Right hindlimb (tissue), 1 donor: ENCODE results near the gene GDF9.

Source experiments
- DNase-seq: peaks from one replicate; pipeline ENCODE4 v3.0.0-alpha.2; 2018

GDF9 gene

DNA sequence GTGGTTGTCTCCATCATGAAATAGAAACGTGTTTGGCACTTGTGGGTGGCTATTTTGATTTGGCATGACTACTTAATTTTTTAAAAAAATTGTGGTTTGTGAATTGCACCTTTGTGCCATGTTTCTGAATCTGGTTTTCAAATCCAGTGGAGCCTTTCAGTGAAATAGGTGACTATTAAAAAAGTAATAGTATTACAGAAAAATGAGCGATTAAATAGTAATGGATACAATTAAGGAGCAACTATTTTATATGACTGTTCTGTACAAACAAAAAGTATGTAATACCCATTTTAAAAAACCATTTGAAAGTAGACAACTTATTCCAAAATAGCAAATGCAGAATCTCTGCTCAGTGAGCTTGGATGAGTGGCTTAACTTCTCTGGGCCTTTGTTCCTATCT, 50.2 kb downstream of the GDF9 start:
- DNase-seq, result no peak

DNA sequence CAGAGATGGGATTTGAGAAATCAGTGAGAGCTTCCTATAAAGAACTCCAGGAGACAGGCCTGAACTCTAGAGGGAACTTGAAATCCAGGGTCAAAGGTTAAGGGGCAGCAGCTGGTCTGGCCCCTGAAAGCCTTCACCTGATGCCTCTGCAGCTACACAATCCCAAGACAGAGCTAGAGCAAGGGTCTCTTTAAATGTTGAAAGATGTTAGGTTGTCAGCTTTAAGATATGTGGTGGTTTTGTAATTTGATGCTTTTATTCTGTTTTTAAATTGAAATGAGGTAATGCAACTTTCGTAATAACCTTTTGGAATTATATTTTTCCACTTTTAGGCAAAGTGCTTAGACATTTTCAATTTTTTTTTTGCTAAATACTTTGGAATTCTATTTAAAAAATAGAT, 50.8 kb downstream of the GDF9 start:
- DNase-seq, result no peak

DNA sequence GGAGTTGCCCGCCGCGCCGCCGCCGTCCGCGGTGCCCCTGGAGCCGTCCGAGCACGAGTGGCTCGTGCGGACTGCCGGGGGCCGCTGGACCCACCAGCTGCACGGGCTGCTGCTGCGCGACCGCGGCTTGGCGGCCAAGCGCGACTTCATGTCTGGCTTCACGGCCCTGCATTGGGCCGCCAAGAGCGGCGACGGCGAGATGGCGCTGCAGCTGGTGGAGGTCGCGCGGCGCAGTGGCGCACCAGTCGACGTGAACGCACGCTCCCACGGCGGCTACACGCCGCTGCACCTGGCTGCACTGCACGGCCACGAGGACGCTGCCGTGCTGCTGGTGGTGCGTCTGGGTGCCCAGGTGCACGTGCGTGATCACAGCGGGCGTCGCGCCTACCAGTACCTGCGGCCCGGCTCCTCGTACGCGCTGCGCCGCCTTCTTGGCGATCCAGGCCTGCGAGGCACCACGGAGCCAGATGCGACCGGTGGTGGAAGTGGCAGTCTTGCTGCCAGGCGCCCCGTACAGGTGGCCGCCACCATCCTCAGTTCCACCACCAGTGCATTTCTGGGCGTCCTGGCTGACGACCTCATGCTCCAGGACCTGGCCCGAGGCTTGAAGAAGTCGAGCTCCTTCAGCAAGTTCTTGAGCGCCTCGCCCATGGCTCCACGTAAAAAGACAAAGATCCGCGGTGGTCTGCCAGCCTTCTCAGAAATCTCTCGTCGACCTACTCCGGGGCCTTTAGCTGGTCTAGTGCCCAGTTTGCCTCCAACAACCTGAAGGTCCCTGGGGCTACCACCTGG, 51.6 kb downstream of the GDF9 start:
- DNase-seq, result no peak

DNA sequence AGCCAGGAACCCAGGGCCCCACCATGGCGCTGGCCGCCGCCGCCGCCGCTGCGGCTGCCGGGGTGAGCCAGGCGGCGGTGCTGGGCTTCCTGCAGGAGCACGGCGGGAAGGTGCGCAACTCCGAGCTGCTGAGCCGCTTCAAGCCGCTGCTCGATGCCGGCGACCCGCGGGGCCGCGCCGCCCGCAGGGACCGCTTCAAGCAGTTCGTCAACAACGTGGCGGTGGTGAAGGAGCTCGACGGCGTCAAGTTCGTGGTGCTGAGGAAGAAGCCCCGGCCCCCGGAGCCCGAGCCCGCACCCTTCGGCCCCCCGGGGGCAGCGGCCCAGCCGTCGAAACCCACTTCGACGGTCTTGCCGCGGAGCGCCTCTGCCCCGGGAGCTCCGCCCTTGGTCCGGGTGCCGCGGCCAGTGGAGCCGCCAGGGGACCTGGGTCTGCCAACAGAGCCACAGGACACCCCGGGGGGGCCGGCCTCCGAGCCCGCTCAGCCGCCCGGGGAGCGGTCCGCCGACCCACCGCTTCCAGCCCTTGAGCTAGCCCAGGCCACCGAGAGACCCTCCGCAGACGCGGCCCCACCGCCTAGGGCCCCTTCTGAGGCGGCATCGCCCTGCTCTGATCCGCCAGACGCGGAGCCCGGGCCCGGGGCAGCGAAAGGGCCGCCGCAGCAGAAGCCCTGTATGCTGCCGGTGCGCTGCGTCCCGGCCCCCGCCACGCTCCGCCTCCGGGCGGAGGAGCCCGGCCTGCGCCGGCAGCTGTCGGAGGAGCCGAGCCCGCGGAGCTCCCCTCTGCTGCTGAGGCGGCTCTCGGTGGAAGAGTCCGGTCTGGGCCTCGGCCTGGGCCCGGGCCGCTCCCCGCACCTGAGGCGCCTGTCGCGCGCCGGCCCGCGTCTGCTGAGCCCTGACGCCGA, 52.4 kb downstream of the GDF9 start:
- no peak for DNase-seq

- DNase-seq, result no peak
Observed at GRCh38 chr5:132812781-132813598, 53.3 kb downstream of the GDF9 start, which contains the start of gene SOWAHA. TSS of gene SOWAHA (plus strand) at chr5:132813302. CDS start at chr5:132813622, 320 bp downstream.

- no peak for DNase-seq
Observed at GRCh38 chr5:132812123-132812765, 54.0 kb downstream of the GDF9 start.
